OCI-LY7 (cell line): Measurements from ENCODE around the gene SRSF12.

Source experiments
- EZH2phosphoT487 ChIP-seq: fragments of 200-600 bp; sonication (generic); IDR thresholded peaks from 2 replicates; pipeline ENCODE4 v1.6.1; 2018; ENCODE audit warnings: low read depth, borderline replicate concordance, mild to moderate bottlenecking, mixed run types, antibody characterized with exemption, low read length, moderate library complexity, mixed read lengths
- TF ChIP-seq, protein P1 (sequence below): fragments of 200-600 bp; sonication (generic); conservative IDR thresholded peaks from 2 replicates; pipeline ENCODE4 v1.5.1; 2014; ENCODE audit warnings: mild to moderate bottlenecking, antibody characterized with exemption, low read length, moderate library complexity, mixed read lengths

- TF ChIP-seq, protein P1, sequence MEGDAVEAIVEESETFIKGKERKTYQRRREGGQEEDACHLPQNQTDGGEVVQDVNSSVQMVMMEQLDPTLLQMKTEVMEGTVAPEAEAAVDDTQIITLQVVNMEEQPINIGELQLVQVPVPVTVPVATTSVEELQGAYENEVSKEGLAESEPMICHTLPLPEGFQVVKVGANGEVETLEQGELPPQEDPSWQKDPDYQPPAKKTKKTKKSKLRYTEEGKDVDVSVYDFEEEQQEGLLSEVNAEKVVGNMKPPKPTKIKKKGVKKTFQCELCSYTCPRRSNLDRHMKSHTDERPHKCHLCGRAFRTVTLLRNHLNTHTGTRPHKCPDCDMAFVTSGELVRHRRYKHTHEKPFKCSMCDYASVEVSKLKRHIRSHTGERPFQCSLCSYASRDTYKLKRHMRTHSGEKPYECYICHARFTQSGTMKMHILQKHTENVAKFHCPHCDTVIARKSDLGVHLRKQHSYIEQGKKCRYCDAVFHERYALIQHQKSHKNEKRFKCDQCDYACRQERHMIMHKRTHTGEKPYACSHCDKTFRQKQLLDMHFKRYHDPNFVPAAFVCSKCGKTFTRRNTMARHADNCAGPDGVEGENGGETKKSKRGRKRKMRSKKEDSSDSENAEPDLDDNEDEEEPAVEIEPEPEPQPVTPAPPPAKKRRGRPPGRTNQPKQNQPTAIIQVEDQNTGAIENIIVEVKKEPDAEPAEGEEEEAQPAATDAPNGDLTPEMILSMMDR, result no peak
- TF ChIP-seq EZH2phosphoT487, result no peak
These were observed 44.8 kb downstream of the SRSF12 start for GRCh38 chr6:89073014-89073620.
